H9 (cell line): Measurements from ENCODE around the gene CIT. TPM values are rescaled to one million over a fixed set of nuclear protein-coding genes. Genes with fewer than 3 reads are reported as not detected.

Experiments used
- DNase-seq: peaks from one replicate; pipeline ENCODE4 v3.0.0-alpha.2; 2017
- H2AFZ ChIP-seq: one replicate; pipeline ENCODE4 v1.6.1; 2013; ENCODE audit warnings: mild to moderate bottlenecking, low read length, control low read depth, moderate library complexity
- H2AK5ac ChIP-seq: 2 replicates; pipeline ENCODE4 v1.6.1; 2013; ENCODE audit warnings: low read length, control low read depth, mixed read lengths; ENCODE audit not compliant: insufficient read length
- H2BK120ac ChIP-seq: one replicate; pipeline ENCODE4 v1.6.1; 2013; ENCODE audit warnings: low read depth, mild to moderate bottlenecking, low read length, control low read depth, inconsistent platforms; ENCODE audit not compliant: poor library complexity, severe bottlenecking
- H2BK12ac ChIP-seq: 2 replicates; pipeline ENCODE4 v1.6.1; 2013; ENCODE audit warnings: low read length, control low read depth, mixed read lengths, low read depth; ENCODE audit not compliant: insufficient read length
- H2BK15ac ChIP-seq: 2 replicates; pipeline ENCODE4 v1.6.1; 2013; ENCODE audit warnings: low read depth, low read length, control low read depth
- H2BK20ac ChIP-seq: one replicate; pipeline ENCODE4 v1.6.1; 2013; ENCODE audit warnings: low read depth, mild to moderate bottlenecking, low read length, control low read depth, inconsistent platforms; ENCODE audit not compliant: poor library complexity, severe bottlenecking
- H2BK5ac ChIP-seq: 2 replicates; pipeline ENCODE4 v1.6.1; 2013; ENCODE audit warnings: low read length, control low read depth, mixed read lengths; ENCODE audit not compliant: insufficient read length
- H3K14ac ChIP-seq: 2 replicates; pipeline ENCODE4 v1.6.1; 2013; ENCODE audit warnings: low read length, control low read depth; ENCODE audit not compliant: insufficient read depth
- H3K18ac ChIP-seq: 2 replicates; pipeline ENCODE4 v1.6.1; 2013; ENCODE audit warnings: low read depth, mild to moderate bottlenecking, mixed read lengths, low read length, control low read depth; ENCODE audit not compliant: insufficient read length
- H3K23ac ChIP-seq: 2 replicates; pipeline ENCODE4 v1.6.1; 2013; ENCODE audit warnings: low read length, control low read depth, mixed read lengths, low read depth; ENCODE audit not compliant: insufficient read length
- H3K23me2 ChIP-seq: 2 replicates; pipeline ENCODE4 v1.6.1; 2013; ENCODE audit warnings: low read depth, mild to moderate bottlenecking, mixed read lengths, low read length, control low read depth; ENCODE audit not compliant: insufficient read length, poor library complexity, severe bottlenecking
- H3K27ac ChIP-seq: 2 replicates; pipeline ENCODE4 v1.5.1; 2013; ENCODE audit warnings: low read length, control low read depth, mixed read lengths, low read depth; ENCODE audit not compliant: insufficient read length
- H3K27me3 ChIP-seq: 2 replicates; pipeline ENCODE4 v1.6.1; 2013; ENCODE audit warnings: low read length, control low read depth, inconsistent platforms; ENCODE audit not compliant: insufficient read depth
- H3K4ac ChIP-seq: 2 replicates; pipeline ENCODE4 v1.6.1; 2013; ENCODE audit warnings: low read depth, mild to moderate bottlenecking, control low read depth, inconsistent platforms, low read length, moderate library complexity
- H3K4me1 ChIP-seq: 2 replicates; pipeline ENCODE4 v1.6.1; 2013; ENCODE audit warnings: low read length, control low read depth, inconsistent platforms; ENCODE audit not compliant: insufficient read depth
- H3K4me2 ChIP-seq: 2 replicates; pipeline ENCODE4 v1.6.1; 2013; ENCODE audit warnings: low read length, control low read depth, mixed read lengths; ENCODE audit not compliant: insufficient read length, insufficient read depth
- H3K56ac ChIP-seq: 2 replicates; pipeline ENCODE4 v1.6.1; 2013; ENCODE audit warnings: low read depth, mild to moderate bottlenecking, mixed read lengths, low read length, control low read depth; ENCODE audit not compliant: insufficient read length
- H3K79me1 ChIP-seq: 2 replicates; pipeline ENCODE4 v1.6.1; 2013; ENCODE audit warnings: low read depth, mild to moderate bottlenecking, moderate library complexity, low read length, control low read depth, inconsistent platforms; ENCODE audit not compliant: insufficient read depth, poor library complexity, severe bottlenecking
- H3K79me2 ChIP-seq: 2 replicates; pipeline ENCODE4 v1.6.1; 2013; ENCODE audit warnings: low read length, control low read depth, inconsistent platforms; ENCODE audit not compliant: insufficient read depth
- H3K9ac ChIP-seq: 2 replicates; pipeline ENCODE4 v1.6.1; 2013; ENCODE audit warnings: low read length, control low read depth, mixed read lengths; ENCODE audit not compliant: insufficient read length; ENCODE audit errors: extremely low read depth
- H3K9me3 ChIP-seq: one replicate; pipeline ENCODE4 v1.6.1; 2013; ENCODE audit warnings: low read depth, low read length, inconsistent platforms; ENCODE audit not compliant: control insufficient read depth
- H3T11ph ChIP-seq: one replicate; pipeline ENCODE4 v1.6.1; 2013; ENCODE audit warnings: mild to moderate bottlenecking, low read length, control low read depth, inconsistent platforms
- H4K20me1 ChIP-seq: one replicate; pipeline ENCODE4 v1.6.1; 2013; ENCODE audit not compliant: control insufficient read depth, insufficient read length, insufficient read depth
- H4K5ac ChIP-seq: 2 replicates; pipeline ENCODE4 v1.6.1; 2013; ENCODE audit warnings: low read depth, mild to moderate bottlenecking, mixed read lengths, low read length, control low read depth; ENCODE audit not compliant: insufficient read length
- H4K8ac ChIP-seq: replicated peaks from 2 replicates; pipeline ENCODE4 v1.6.1; 2013; ENCODE audit warnings: low read length, control low read depth, mixed read lengths, low read depth; ENCODE audit not compliant: insufficient read length
- H4K91ac ChIP-seq: 2 replicates; pipeline ENCODE4 v1.6.1; 2013; ENCODE audit warnings: low read depth, mild to moderate bottlenecking, moderate library complexity, mixed read lengths, low read length, control low read depth; ENCODE audit not compliant: insufficient read length
- H3K27ac Mint-ChIP-seq, 3 experiments: 2 replicates in 2 of 3; 3 replicates in 1 of 3; pipeline ENCODE4 v1.8.0; 2020 to 2021; ENCODE audit warnings: mixed read lengths in 3 of 3, mild to moderate bottlenecking in 1 of 3, moderate library complexity in 1 of 3
- H3K27me3 Mint-ChIP-seq: 2 replicates; pipeline ENCODE4 v1.8.0; 2021; ENCODE audit warnings: low read depth, mild to moderate bottlenecking, moderate library complexity, mixed read lengths
- H3K36me3 Mint-ChIP-seq, 3 experiments: 2 replicates in 2 of 3; 3 replicates in 1 of 3; pipeline ENCODE4 v1.8.0; 2020 to 2021; ENCODE audit warnings: low read depth in 3 of 3, mixed read lengths in 3 of 3; ENCODE audit not compliant: insufficient read depth in 1 of 3
- H3K4me1 Mint-ChIP-seq, 2 experiments: 2 replicates each; pipeline ENCODE4 v1.8.0; 2020; ENCODE audit warnings: mixed read lengths in 2 of 2
- H3K4me3 Mint-ChIP-seq, 2 experiments: 2 replicates in 1 of 2; 3 replicates in 1 of 2; pipeline ENCODE4 v1.8.0; 2020 to 2021; ENCODE audit warnings: mild to moderate bottlenecking in 2 of 2, mixed read lengths in 2 of 2, moderate library complexity in 1 of 2
- H3K9me3 Mint-ChIP-seq, 2 experiments: 2 replicates in 1 of 2; 3 replicates in 1 of 2; pipeline ENCODE4 v1.8.0; 2020; ENCODE audit warnings: mild to moderate bottlenecking in 2 of 2, mixed read lengths in 2 of 2, moderate library complexity in 1 of 2
- WGBS: extraction: QIAGEN DNeasy Blood & Tissue Kit; methylation state at CpG from one replicate; pipeline ENCODE4 v1.1.7; 2013; ENCODE audit warnings: missing lambda C conversion rate, low lambda C conversion rate, mixed read lengths; ENCODE audit not compliant: insufficient read length; ENCODE audit errors: extremely low coverage; 5-methylcytosine and 5-hydroxymethylcytosine counted together
- total RNA-seq: library from RNA; stranded (reverse); gene quantifications from 2 replicates; pipeline ENCODE4 v1.2.1, GENCODE V29; 2021
- TF ChIP-seq, protein P1 (sequence below): fragments of 200-600 bp; sonication (generic); conservative IDR thresholded peaks from 3 replicates; pipeline ENCODE4 v1.8.0; 2021; ENCODE audit warnings: antibody characterized with exemption, mild to moderate bottlenecking

The CIT gene
- total RNA-seq, 1 experiment from 2014 or later = 55.3 TPM

DNA sequence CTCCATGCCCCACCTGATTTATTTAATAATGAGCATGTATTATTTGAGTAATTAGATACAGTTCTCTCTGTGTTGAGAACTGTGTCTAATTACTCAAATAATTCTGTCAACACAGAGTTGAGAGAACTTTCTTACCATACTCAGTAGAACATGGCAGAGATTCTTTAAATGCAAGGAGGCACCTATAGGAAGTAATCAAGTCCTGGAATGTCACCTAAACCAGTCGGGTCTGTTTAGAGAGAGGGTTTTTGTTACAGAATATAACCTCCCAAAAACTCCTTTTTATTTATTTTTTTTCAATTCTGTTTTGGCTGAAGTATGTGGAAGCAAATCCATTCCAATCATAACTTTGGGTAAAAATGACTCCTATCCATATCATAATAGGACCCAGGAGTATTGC, 37.5 kb upstream of the CIT start:
- Histone ChIP-seq H3K4me2 (no peak overlapping the region), H3K23ac (no peak overlapping the region), H2BK20ac (no peak overlapping the region), H4K8ac (no peak overlapping the region), H3K14ac (no peak overlapping the region), H4K91ac (no peak overlapping the region), H3K79me1 (no peaks in the 10 kb centered on the region), H4K5ac (no peak overlapping the region), H3K27ac (no peak overlapping the region), H2BK5ac (no peak overlapping the region), H2AK5ac (no peak overlapping the region), H3K23me2 (no peaks in the 10 kb centered on the region), H2AFZ (no peak overlapping the region), H3K4me1 (no peaks in the 10 kb centered on the region), H3K79me2 (no peaks in the 10 kb centered on the region), H3K9ac (no peak overlapping the region), H2BK12ac (no peak overlapping the region), H3K27me3 (no peaks in the 10 kb centered on the region), H2BK120ac (no peak overlapping the region), H2BK15ac (no peak overlapping the region), H3K18ac (no peak overlapping the region), H3K56ac (no peak overlapping the region), H3K4ac (no peak overlapping the region), H4K20me1 (no peaks in the 10 kb centered on the region), H3T11ph (no peak overlapping the region), H3K9me3 (no peaks in the 10 kb centered on the region)
- Mint-ChIP-seq H3K27ac (0 out of 7 replicates have a peak overlapping the region, but pooled peaks of 1 of the 3 experiments have one; percentile 44), H3K9me3 (no peaks in the 10 kb centered on the region; a peak in 1 of 5 replicates), H3K27me3 (no peaks in the 10 kb centered on the region; the same call in 1 of the 2 replicates), H3K4me3 (no peak overlapping the region), H3K36me3 (no peaks in the 10 kb centered on the region), H3K4me1 (peaks cover 0 to 4% of the 10 kb centered on the region in 2 experiments; a peak in 1 of 4 replicates)
- DNase-seq = no peak
- no CpG with 5 or more reads among the region's 1 CpG for whole genome bisulfite sequencing
- TF ChIP-seq, protein P1, sequence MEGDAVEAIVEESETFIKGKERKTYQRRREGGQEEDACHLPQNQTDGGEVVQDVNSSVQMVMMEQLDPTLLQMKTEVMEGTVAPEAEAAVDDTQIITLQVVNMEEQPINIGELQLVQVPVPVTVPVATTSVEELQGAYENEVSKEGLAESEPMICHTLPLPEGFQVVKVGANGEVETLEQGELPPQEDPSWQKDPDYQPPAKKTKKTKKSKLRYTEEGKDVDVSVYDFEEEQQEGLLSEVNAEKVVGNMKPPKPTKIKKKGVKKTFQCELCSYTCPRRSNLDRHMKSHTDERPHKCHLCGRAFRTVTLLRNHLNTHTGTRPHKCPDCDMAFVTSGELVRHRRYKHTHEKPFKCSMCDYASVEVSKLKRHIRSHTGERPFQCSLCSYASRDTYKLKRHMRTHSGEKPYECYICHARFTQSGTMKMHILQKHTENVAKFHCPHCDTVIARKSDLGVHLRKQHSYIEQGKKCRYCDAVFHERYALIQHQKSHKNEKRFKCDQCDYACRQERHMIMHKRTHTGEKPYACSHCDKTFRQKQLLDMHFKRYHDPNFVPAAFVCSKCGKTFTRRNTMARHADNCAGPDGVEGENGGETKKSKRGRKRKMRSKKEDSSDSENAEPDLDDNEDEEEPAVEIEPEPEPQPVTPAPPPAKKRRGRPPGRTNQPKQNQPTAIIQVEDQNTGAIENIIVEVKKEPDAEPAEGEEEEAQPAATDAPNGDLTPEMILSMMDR = no peak
